Amniotic epithelial cell (primary cell): ENCODE data around the gene KASH5.
"Not testable (repeated sequence)": the region's sequence is repeated elsewhere in the genome, so short reads cannot be mapped to it uniquely, and the experiment has no call there.

Experiments used
- DNase-seq: peaks from one replicate; pipeline ENCODE4 v3.0.0-alpha.2; 2010; ENCODE audit warnings: low read depth

Gene KASH5

DNA sequence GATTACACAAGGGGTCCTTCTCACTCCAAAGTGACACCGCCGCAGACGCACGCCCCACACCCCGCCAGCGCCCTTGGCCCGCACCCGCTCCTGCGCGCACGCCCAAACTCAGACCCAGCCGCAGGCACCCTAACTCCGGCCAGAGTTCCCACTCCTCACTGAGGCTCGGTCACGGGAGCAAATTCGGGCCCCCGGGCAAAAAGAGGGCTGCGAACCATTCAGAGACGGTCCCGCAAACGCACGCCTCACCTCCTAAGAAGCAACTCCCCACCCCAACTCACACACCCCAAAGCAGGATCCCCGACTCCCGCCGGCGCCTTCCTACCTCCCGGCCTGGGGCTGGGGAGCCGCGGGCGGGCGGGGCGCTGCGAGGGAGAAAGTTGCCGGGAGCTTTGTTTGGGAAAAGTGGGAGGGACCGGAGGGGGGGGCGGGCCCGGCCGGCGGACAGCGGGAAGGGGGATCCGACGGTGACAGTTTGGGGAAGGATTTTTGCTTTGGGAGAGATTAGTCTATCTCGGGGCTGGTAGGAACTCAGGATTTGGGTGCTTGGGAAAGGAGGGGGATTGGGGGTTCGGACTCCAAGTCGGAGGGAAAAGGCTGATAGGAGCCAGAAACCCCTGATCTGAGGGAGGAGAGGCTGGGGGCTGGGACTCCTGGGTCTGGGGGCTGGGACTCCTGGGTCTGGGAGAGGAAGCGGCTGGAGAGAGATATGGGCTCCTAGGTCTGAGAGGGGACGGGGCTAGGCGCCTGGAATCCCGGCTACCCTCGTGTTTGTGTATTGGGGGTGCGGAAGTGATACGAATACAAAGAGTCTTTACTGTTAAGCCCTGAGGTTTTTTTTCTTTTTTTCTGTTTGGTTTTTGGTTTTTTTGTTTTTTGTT is 25.8 kb upstream of the KASH5 start, which contains the start of gene TEAD2:
Gene TEAD2, minus strand, starts transcription at position 369 of the 881 bp plus-strand sequence. CDS start 2,341 bp downstream, outside the sequence.
- DNase-seq, result peak; percentile 19

DNA sequence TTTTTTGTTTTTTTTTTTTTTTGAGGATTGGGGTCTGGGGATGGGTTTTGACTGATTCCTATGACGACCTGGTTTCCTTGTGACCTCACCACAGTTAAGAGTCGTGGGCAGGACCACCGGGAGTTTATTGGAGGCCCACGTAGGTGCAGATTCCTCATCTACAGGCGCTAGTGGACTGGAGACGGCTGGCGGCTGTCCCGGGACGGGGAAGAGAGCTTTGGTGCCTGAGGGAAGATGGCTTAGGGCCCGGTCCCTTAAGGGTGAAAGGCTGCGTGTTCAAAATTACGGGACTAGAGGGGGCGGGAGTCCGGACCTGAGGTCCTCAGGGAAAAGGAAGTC is 25.2 kb upstream of the KASH5 start:
- peak; percentile 24 for DNase-seq

DNA sequence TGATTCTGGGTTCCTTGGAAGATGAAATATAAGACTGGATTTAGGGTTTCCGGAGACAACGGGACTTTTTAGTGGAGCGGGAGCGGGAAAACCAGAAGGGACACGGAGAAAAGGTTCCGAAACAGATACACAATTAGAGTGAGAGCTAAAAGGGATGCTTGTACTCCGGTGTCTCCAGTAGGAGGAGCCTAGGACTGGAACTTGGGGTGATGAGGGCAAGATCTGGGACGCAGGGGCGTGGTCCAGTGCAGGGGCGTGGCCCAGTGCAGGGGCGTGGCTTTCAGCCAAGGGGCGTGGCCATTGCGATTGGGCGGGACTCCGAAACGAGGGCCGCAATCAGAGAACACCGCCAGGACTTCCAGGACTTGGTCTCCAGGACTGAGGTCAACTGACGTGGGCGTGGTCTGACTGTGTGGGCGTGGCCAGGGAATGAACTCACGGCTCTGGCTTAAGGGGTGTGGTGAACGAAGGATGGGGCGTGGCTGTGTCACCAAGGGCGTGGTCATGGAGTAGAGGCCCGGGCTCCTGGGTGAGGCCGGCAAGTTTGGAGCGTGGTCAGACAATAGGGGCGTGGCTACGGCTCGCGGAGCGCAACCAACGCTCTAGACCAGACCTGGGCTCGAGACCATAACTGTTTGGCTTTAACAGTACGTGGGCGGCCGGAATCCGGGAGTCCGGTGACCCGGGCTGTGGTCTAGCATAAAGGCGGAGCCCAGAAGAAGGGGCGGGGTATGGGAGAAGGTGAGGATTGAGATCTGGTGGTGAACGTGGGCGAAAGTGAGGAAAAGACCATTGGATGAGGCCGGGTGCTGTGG is 24.6 kb upstream of the KASH5 start, which contains the start of gene DKKL1:
Gene DKKL1, plus strand, starts transcription at position 610 of the 815 bp plus-strand sequence. Its CDS starts 122 bp downstream, at position 732.
- DNase-seq, result peak; percentile 99

DNA sequence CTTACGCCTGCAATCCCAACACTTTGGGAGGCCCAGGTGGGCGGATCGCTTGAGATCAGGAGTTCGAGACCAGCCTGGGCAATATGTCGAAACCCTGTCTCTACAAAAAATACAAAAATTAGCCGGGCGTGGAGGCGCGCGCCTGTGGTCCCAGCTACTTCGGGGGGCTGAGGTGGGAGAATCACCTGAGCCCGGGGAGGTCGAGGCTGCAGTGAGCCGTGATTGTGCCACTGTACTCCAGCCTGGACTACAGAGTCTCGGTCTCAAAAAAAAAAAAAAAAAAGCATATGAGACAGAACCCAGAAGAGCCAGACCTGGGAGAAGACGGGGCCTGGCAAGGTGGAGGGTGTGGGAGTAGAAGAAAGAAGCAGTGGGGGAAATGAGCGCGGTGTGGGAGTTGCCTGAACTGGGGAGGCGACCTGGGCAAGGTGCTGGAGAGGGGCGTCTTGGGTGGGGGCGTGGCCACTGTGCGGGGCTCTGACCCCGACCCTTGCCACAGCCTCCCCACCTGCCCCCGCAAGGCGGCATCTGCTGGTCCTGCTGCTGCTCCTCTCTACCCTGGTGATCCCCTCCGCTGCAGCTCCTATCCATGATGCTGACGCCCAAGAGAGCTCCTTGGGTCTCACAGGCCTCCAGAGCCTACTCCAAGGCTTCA is 23.8 kb upstream of the KASH5 start:
- DNase-seq, result no peak

DNA sequence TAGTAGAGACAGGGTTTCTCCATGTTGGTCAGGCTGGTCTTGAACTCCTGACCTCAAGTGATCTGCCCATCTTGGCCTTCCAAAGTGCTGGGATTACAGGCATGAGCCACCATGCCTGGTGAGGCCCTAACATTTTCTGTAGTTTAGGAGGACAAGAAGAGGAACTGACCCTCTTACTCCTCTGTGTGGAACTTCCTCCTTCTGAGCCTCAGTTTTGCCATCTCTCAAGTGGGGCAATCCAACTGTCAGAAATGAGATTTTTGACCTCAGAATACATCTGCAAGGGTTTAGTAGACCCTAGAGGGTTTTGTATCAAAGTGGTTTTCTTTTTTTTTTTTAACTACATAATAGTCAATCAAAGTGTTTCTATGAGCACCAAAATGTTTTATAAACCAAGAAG is 21.9 kb upstream of the KASH5 start:
- DNase-seq, result no peak

DNA sequence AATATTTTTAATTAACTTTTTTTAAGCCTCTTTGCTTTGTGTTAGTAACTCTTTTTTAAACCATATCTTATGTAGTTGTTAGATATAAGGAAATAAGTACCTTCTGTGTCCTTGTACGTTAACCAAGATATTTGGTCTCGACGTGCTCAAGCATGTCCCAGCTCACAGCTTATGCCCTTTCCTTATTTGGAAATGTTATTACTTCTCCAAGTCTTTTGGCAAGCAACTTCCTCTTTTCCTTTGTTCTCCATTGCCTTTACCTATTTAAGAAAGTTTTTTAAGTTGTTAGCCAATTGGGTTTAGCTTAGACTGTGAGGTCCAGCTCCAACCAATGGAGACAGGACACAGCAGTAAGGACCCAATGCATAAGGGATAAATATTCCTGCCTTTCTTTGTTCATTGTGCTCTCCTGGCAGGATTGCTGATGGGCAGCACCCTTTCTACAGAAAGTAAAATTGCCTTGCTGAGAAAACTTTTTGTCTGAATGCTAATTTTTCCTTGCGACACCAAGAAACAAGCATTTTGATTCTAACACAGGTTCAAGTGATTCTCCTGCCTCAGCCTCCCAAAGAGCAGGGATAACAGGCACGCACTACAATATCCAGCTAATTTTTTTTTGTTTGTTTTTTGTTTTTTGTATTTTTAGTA is 19.2 kb upstream of the KASH5 start:
- DNase-seq, result no peak

DNA sequence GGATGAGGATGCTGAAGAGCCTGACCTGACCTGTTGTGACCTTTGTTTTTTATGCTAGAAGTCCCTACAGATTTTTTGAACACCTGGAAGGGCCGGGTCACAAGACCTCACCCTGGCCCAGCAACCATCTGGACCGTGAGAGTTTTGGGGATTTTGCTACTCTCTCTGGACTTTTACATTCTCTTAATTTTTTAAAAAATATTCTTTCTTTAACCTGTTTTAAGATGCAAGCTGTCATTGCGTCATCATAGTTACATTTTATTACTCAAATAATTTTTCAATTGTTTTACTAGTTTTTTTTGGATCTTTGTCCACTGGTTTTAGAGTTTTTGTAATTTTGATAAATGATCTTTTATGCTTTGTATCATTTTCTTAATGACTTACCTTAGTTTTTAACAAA is 16.9 kb upstream of the KASH5 start:
- DNase-seq, result no peak

DNA sequence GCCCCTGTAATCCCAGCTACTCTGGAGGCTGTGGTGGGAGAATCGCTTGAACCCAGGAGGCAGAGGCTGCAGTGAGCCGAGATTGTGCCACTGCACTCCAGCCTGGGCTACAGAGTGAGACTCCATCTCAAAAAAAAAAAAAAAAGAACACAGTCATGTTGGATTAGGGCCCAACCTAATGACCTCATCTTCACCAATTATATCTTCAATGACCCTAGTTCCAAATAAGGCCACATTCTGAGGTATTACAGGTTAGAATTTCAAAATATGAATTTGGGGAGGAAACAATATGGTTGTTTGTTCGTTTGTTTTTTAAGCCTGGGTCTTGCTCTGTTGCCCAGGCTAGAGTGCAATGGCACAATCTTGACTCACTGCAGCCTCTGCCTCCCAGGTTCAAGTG is 14.9 kb upstream of the KASH5 start:
- not testable (repeated sequence) for DNase-seq

DNA sequence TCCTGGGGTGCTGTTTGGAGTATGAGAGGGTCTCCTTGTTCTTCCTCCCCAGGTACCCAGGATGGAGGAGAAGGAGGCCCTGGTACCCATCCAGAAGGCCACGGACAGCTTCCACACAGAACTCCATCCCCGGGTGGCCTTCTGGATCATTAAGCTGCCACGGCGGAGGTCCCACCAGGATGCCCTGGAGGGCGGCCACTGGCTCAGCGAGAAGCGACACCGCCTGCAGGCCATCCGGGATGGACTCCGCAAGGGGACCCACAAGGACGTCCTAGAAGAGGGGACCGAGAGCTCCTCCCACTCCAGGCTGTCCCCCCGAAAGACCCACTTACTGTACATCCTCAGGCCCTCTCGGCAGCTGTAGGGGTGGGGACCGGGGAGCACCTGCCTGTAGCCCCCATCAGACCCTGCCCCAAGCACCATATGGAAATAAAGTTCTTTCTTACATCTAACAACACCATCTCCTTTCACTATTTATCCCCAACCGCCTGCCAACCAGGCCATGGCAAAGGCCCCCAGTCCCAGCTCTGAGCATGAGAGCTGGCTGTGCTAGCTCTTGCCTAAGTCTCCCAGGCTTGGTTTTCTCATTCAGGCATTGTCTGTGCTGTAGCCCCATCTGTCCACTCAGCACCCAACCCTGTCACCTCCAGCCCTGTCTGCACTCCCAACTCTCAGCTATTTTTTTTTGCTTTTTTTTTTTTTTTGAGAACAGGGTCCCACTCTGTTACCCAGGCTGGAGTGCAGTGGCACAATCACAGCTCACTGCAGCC is 13.2 kb upstream of the KASH5 start:
- no peak for DNase-seq

DNA sequence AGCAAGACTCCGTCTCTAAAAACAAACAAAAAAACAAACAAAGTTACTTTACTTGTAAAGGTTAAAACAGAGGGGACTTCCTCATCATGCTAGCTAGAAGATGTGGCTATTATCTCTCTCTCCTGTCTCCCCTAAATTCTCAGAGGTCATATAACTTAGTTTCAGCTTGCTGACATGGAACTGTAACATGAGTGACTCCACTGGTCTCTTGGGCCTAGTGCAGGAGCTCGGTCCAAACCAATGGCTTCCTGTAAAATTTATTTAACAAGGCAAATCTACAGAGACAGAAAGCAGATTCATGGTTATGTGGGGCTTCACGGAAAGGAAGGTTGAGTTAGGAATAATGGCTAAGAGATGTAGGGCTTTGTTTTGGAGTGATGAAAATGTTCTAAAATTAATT is 9.5 kb upstream of the KASH5 start:
- DNase-seq, result no peak

DNA sequence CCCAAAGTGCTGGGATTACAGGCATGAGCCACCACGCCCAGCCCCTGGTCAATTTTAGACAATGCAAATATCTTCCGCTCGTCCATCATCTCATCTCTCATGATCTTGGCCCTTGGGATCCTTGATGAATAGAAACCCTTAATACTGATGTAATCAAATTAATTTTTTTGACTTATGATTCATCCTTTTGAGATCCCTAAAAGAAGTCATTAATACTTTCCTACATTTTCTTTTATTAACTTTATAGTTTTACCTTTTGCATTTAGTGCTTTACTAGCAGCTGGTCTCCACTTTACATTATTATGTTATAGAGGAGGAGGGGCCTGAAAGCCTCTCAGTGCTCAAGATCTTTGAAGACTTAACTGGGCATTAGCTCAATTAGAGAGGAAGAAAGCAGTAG is 7.7 kb upstream of the KASH5 start:
- DNase-seq, result no peak

DNA sequence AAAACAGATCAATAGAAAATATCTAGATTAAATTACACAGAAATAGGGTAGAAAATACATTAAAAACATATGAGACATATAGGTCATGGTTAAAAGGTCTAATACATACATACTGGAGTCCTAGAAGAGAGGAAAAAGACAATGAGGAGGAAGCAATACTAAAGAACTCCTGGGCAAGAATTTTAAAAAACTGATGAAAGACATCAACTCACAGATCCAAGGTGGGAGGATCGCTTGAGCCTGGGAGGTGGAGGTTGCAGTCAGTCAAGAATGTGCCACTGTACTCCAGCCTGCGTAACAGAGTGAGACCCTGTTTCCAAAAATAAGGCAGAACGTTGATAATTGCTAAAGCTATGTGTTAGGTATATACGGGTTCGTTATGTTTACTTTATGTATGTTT is 5.4 kb upstream of the KASH5 start:
- DNase-seq, result no peak

DNA sequence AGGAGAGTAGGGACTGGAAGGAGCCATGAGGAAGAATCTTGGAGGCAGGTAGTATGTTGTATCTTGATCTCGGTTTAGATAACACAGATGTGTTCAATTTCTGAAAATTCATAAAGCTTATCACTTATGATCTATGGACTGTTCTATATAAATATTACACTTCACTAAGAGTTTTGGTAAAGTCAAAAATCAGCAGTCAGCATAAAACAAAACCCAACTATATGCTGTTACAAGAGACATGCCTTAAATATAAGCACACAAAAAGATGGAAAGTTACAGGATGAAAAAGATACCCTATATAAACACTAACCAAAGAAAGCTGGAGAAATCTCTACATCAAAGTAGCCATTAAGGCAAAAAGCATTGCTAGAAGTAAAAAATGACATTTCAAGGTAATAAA is 4.5 kb upstream of the KASH5 start:
- DNase-seq, result no peak

DNA sequence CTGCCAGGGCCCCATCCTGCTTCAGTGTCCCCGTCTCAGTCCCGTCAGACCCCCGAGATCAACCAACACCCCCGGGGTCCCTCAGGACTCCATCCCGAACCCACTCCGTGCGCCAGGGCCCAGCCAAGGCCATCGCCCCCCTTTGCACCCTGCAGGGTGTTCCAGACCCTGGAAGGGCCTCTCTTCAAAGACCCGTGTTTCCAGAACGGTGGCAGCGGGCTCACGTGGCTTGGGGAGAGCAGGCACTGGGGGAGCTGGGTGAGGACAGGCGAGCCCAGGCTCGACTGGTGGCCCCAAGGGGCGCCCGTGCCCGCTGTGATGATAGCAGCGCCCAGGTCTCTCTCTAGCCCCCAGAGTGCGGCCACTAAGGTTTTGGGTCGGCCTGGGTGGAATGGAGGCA is 1.4 kb downstream of the KASH5 start:
- DNase-seq, result no peak

DNA sequence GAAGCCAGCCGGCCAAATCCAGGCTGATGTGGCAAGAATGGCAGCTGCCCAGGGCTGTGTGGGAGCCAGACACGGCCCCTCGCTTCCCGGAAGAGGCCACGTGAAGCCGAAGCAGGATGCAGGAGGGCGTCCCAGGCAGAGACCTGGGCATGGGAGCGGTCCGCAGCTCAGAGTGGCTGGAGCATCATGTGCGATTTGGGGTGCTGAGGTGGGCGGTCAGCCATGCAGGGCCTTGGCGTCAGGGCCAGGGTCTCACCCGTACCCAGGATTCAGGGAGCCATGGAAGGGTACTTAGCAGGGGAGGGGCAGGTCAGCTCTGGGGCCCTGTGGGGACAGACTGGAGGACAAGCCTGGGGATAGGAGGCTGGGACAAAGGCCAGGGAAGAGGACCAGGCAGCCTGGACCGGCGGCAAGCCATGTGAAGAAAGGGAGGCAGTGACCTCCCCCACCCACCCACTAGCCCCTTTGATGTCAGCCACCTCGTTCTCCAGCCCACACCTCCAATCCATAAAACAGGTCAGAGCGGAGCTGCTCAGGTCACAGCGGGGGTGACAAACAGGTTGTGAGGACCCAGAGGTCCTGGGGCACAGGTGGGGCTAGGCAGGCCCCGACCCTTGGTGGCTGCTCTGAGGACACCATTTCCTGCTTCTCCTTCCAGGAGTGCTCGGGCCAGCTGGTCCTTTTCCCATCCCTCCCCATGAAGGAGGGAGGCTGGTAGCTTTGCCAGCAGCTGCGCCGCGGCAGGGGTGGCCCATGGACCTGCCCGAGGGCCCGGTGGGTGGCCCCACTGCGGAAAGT is 2.3 kb downstream of the KASH5 start:
- no peak for DNase-seq

DNA sequence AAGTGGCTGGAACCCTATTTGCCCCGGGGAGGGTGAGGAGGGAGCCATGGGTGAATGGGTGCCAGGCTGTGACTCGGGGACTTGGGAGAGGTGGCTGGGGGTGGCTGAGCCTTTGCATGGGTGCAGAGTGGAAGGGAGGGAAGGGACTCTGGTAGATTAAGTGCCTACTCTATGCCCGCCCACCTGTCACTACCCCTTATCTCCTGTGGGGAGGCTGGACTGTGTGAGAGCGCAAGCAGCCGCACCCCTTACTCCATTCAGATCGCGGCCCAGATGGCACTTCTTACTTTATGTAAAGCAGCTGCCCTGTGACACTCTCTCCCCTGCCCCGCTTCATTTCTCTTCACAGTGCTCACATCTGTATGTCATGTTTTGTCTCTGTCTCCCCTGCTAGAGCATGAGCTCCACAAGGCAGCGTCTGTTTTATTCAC is 2.9 kb downstream of the KASH5 start:
- no peak for DNase-seq

DNA sequence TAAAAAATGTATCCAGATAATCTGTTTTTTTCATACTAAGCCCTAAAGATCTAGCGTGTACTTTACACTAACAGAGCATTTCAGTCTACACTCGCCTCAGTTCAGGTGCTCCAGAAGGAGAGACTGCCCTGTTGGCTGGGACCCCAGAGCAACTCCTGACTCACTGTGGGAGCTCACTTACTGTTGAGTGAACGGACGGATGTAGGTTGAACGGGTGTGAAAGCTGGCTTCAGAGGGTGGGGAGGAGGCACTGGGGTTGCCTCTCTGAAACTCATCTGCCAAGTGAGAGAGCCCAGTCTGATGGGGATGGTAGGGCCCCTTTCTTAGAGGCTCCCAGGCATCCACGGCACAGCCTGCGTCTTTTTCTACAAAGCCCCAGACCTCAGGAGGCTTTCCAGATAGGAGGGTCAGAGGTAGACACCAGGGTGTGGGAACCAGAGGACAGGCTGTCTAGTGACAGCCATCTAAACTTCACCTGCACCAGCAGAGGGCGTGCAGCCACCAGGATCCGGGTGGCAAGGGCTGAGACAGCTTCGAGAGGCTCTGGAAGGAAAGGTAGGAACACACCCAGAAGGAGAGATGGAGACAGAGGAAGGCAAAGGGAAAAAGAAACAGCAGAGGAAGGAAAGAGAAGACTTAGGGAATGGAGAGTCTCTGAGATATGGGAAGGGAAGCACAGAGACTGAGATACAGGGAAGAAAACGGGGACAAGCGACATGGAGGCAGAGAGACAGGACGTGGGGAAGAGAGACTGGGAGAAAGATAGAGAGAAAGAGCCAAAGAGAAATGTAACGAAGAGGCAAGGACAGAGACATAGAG is 3.7 kb downstream of the KASH5 start:
- DNase-seq, result peak; percentile 56

DNA sequence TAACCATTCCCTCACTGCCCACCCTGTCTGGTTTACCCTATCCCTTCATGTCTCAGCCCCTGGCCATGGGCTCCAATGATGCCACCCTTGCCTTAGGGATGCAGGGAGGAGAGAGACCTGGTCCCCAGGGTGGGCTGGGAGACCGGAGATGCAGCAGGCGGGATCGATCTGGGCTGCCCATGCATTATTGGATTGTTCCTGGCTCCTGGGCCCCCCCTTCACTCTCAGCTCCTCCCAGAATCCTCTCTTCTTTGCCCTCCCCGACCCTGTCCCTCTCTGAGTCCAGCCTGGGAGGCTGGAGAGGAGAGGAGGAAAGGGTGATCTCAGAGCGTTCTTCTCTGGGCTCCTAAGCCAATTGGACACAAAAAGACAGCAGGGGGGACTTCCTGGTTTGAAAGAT is 5.8 kb downstream of the KASH5 start:
- no peak for DNase-seq

DNA sequence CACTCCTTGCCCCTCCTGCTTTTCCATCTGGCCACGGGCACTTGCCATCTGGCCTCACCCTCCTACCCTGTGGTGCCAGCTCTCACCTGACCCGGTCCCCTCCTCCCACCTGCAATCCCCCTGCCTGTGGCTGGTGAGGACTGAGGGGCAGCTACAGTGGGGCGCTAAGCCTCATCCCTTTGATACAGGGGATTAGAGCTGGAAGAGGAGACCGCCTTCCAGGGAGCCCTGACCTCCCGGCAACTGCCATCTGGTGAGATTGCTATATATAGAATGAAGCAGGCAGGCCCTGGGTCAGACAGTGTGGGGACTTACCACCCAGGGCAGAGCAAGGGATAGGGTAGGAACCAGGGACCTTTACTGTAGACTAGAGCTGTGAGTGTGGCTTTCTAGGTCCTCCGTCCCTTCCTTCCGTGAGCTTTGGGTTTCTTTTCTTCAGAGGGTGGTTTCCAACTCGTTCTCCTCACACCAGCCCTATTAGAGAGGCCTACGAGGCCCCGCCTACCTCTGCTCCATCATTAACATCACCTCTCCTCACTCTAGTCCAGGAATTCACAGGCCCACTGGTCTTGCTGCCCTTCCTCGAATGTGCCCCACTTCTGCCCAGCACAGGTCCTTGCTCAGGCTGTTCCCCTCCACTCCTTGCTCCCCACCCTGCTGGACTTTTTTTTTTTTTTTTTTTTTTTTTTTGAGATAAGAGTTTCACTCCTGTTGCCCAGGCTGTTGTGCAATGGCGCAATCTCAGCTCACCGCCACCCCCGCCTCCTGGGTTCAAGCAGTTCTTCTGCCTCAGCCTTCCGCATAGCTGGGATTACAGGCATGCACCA is 7.7 kb downstream of the KASH5 start:
- DNase-seq, result peak; percentile 52
